ENCODE measurements around the gene NGF. TPM values are rescaled to one million over a fixed set of nuclear protein-coding genes. Genes with fewer than 3 reads are reported as not detected.

Gene NGF
- total and polyA plus RNA-seq, 2 of the 8 experiments (the other 6 are each of a cell fraction or from before 2014, with no cell fraction given): 1.6 TPM; not detected in 1

GRCh38 chr1:115299266-115299665 is 38.8 kb downstream of the NGF start (continued):
- TF ChIP-seq SAP30 (IDR thresholded peaks at IDR 0.05; ENCODE audit: insufficient read depth, insufficient replicate concordance, low read length) (no peak), ATF2 (IDR thresholded peaks at IDR 0.05; ENCODE audit: low read length) (no peak), RAD21 (IDR thresholded peaks at IDR 0.05 in 1 of 2, conservative IDR thresholded peaks at IDR 0.05 in 1 of 2; ENCODE audit: low read depth in 2 of 2, low read length in 2 of 2) (no peak), TCF12 (IDR thresholded peaks at IDR 0.05; ENCODE audit: low read depth, low read length) (no peak)

Data from H1 (cell line).